Stimulated activated CD4-positive, alpha-beta T cell treated with anti-CD3 and anti-CD28 coated beads, TNF-alpha, amount 100 ng/mL, for 1 hour (primary cell): Measurements from ENCODE around the gene KPTN.

Experiments
- DNase-seq, 3 donors: peaks; one replicate each; pipeline ENCODE4 v3.0.0-alpha.2; 2020; ENCODE audit warnings: low read depth in 3 of 3, low spot score in 1 of 3

The KPTN gene

GRCh38 chr19:47483800-47484690 lies at the start of gene KPTN:
TSS of gene KPTN (minus strand) at chr19:47484219. CDS start at chr19:47484160, 59 bp downstream.
- DNase-seq, result peak; percentile 58 to 83 (median 71)

- no peak for DNase-seq
These were observed 47.8 kb upstream of the KPTN start for GRCh38 chr19:47531640-47532387.

- DNase-seq, result no peak
These were observed 45.2 kb upstream of the KPTN start for GRCh38 chr19:47529018-47529742.

- no peak for DNase-seq
These were observed 42.8 kb upstream of the KPTN start for GRCh38 chr19:47526798-47527197.

GRCh38 chr19:47523473-47523872 lies 39.5 kb upstream of the KPTN start:
- DNase-seq, result no peak

GRCh38 chr19:47521473-47522180 lies 37.6 kb upstream of the KPTN start:
- no peak for DNase-seq

- no peak for DNase-seq
These were observed 36.8 kb upstream of the KPTN start for GRCh38 chr19:47520839-47521238.

- DNase-seq, result no peak
These were observed 36.4 kb upstream of the KPTN start for GRCh38 chr19:47520343-47520806.

- DNase-seq, result no peak
These were observed 34.8 kb upstream of the KPTN start for GRCh38 chr19:47518854-47519253.

GRCh38 chr19:47518139-47518538 lies 34.1 kb upstream of the KPTN start:
- DNase-seq, result no peak

GRCh38 chr19:47514869-47515588 lies 31.0 kb upstream of the KPTN start, which contains the start of gene NAPA:
TSS of gene NAPA (minus strand) at chr19:47515063. CDS start at chr19:47514940, 123 bp downstream.
- DNase-seq, result peak; percentile 100

- DNase-seq, result peak in 1 of 3 donors; percentile 8
These were observed 30.3 kb upstream of the KPTN start for GRCh38 chr19:47514151-47514868.

- no peak for DNase-seq
These were observed 28.9 kb upstream of the KPTN start for GRCh38 chr19:47512948-47513319.

- no peak for DNase-seq
These were observed 28.3 kb upstream of the KPTN start for GRCh38 chr19:47512183-47512947.

GRCh38 chr19:47511681-47512080 lies 27.7 kb upstream of the KPTN start:
- DNase-seq, result no peak

- no peak for DNase-seq
These were observed 27.1 kb upstream of the KPTN start for GRCh38 chr19:47511128-47511517.

GRCh38 chr19:47510516-47511127 lies 26.6 kb upstream of the KPTN start:
- no peak for DNase-seq

- DNase-seq, result no peak
These were observed 26.0 kb upstream of the KPTN start for GRCh38 chr19:47509973-47510372.
